Activated CD4-positive, alpha-beta T cell treated with anti-CD3 and anti-CD28 coated beads for 4 hours (primary cell): ENCODE data around the gene ADAM12.

Experiments
- DNase-seq, 2 donors: peaks; one replicate each; pipeline ENCODE4 v3.0.0-alpha.2; 2020

The ADAM12 gene

GRCh38 chr10:126104767-126105166, 283.5 kb downstream of the ADAM12 start:
- no peak for DNase-seq

GRCh38 chr10:126102636-126103035, 285.6 kb downstream of the ADAM12 start:
- DNase-seq = no peak

- no peak for DNase-seq
These were observed 286.5 kb downstream of the ADAM12 start for GRCh38 chr10:126101736-126102135.

- no peak for DNase-seq
These were observed 287.0 kb downstream of the ADAM12 start for GRCh38 chr10:126101325-126101724.

GRCh38 chr10:126099366-126099765, 288.9 kb downstream of the ADAM12 start:
- no peak for DNase-seq

GRCh38 chr10:126098226-126098581, 290.1 kb downstream of the ADAM12 start:
- no peak for DNase-seq

GRCh38 chr10:126097558-126098225, 290.6 kb downstream of the ADAM12 start:
- DNase-seq = no peak

GRCh38 chr10:126094537-126094936, 293.7 kb downstream of the ADAM12 start:
- no peak for DNase-seq

GRCh38 chr10:126092366-126093215, 295.7 kb downstream of the ADAM12 start:
- no peak for DNase-seq

- DNase-seq = no peak
These were observed 297.2 kb downstream of the ADAM12 start for GRCh38 chr10:126090911-126091728.

GRCh38 chr10:126090443-126090842, 297.8 kb downstream of the ADAM12 start:
- no peak for DNase-seq

- DNase-seq = no peak
These were observed 300.3 kb downstream of the ADAM12 start for GRCh38 chr10:126087796-126088505.

GRCh38 chr10:126087153-126087680, 301.1 kb downstream of the ADAM12 start:
- DNase-seq = no peak

- DNase-seq = no peak
These were observed 302.5 kb downstream of the ADAM12 start for GRCh38 chr10:126085806-126086205.

- no peak for DNase-seq
These were observed 303.9 kb downstream of the ADAM12 start for GRCh38 chr10:126084369-126084768.

- DNase-seq = no peak
These were observed 305.3 kb downstream of the ADAM12 start for GRCh38 chr10:126083009-126083408.

GRCh38 chr10:126081841-126082466, 306.3 kb downstream of the ADAM12 start:
- DNase-seq = no peak

- no peak for DNase-seq
These were observed 307.3 kb downstream of the ADAM12 start for GRCh38 chr10:126080879-126081411.

- DNase-seq = no peak
These were observed 307.9 kb downstream of the ADAM12 start for GRCh38 chr10:126080291-126080825.

- no peak for DNase-seq
These were observed 313.3 kb downstream of the ADAM12 start for GRCh38 chr10:126075009-126075408.

GRCh38 chr10:126074291-126074690, 314.0 kb downstream of the ADAM12 start:
- no peak for DNase-seq
